ENCODE data around the gene SUPT3H. TPM values are rescaled to one million over a fixed set of nuclear protein-coding genes. Genes with fewer than 3 reads are reported as not detected.

The SUPT3H gene
- total and polyA plus RNA-seq, 12 donors, result 10.0 to 56.2 (median 16.6) TPM

DNA sequence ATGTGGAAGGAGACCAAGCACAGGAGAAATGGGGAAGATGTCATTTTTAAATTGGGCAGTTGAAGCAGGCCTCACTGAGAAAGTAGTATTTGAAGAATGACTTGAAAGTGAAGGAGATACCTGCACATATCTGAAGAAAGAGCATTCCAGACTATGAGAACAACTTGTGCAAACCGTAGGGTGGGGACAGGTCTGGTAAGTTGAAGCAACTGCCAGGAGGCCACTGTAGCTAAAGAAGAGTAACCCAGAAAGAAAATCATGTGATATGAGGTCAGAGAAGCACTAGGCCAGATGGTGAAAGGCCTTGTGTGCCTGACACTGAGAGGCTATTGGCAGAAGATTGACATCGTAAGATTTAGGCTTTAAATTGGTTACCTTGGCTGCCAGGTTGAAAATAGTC, 4.7 kb upstream of the SUPT3H start:
- H3K27ac ChIP-seq, result no peak overlapping the region
- TF ChIP-seq, protein P1, sequence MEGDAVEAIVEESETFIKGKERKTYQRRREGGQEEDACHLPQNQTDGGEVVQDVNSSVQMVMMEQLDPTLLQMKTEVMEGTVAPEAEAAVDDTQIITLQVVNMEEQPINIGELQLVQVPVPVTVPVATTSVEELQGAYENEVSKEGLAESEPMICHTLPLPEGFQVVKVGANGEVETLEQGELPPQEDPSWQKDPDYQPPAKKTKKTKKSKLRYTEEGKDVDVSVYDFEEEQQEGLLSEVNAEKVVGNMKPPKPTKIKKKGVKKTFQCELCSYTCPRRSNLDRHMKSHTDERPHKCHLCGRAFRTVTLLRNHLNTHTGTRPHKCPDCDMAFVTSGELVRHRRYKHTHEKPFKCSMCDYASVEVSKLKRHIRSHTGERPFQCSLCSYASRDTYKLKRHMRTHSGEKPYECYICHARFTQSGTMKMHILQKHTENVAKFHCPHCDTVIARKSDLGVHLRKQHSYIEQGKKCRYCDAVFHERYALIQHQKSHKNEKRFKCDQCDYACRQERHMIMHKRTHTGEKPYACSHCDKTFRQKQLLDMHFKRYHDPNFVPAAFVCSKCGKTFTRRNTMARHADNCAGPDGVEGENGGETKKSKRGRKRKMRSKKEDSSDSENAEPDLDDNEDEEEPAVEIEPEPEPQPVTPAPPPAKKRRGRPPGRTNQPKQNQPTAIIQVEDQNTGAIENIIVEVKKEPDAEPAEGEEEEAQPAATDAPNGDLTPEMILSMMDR (IDR thresholded peaks at IDR 0.05), result no peak
- TF ChIP-seq POLR2A (IDR thresholded peaks at IDR 0.05), result no peak
- intact Hi-C loops (cut with DNase I), result no loop called here
- peaks cover 0 to 8% of the 10 kb centered on the region in 2 donors for H3K4me1 ChIP-seq (replicated peaks in 1 of 2)
- DNase-seq, result no peak
- no peaks in the 10 kb centered on the region for H3K27me3 ChIP-seq
- no peaks in the 10 kb centered on the region for H3K9me3 ChIP-seq (replicated peaks in 1 of 3)
- H3K36me3 ChIP-seq (replicated peaks in 1 of 2), result no peaks in the 10 kb centered on the region
- no peak overlapping the region for H3K4me3 ChIP-seq
- 85 to 94% (median 88%) methylated on average over 2 of the region's 2 CpGs for WGBS, 4 donors

DNA sequence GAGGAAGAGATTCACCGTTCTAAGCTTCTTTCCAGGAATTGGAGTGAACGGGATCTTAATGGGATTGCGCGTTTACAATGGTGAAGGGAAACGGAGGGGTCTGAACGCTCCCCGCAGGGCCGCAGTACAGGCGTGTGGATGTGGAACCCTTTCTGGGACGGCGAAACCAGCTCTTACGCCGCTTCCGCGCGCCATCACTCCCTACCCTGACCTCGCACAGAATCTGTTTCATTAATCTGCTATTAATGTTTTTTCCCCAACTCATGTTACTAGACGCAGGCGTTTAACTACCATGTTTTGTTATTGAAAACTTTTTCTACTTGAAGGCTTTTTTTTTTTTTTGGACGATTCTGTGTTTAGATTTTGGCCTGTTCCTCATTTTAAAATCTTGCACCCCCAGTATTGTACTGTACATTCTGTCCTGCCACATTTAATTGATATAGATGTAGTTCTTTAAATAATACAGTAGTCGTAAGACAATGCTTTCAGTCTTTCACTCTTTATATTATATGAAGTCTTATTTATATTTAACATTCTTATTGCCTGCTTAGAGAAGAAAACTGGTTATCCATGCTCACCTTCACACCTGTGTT, 696 bp upstream of the SUPT3H start:
- intact Hi-C loops (cut with DNase I), result no loop called here
- TF ChIP-seq POLR2A (IDR thresholded peaks at IDR 0.05), result no peak
- TF ChIP-seq, protein P1 (IDR thresholded peaks at IDR 0.05), result no peak
- Histone ChIP-seq H3K36me3 (replicated peaks in 1 of 2) (no peaks in the 10 kb centered on the region), H3K27me3 (no peaks in the 10 kb centered on the region), H3K4me1 (replicated peaks in 1 of 2) (peaks cover 0 to 24% of the 10 kb centered on the region in 2 donors), H3K4me3 (peak overlapping the region in 3 of 4 donors; percentile 44 to 71 (median 57)), H3K27ac (peak overlapping the region; percentile 91 to 98 (median 96)), H3K9me3 (replicated peaks in 1 of 3) (no peaks in the 10 kb centered on the region)
- peak in 2 of 7 donors; percentile 50 to 61 for DNase-seq
- WGBS, 4 donors, result 1 to 2% (median 1%) methylated on average over 16 to 21 of the region's 21 CpGs

DNA sequence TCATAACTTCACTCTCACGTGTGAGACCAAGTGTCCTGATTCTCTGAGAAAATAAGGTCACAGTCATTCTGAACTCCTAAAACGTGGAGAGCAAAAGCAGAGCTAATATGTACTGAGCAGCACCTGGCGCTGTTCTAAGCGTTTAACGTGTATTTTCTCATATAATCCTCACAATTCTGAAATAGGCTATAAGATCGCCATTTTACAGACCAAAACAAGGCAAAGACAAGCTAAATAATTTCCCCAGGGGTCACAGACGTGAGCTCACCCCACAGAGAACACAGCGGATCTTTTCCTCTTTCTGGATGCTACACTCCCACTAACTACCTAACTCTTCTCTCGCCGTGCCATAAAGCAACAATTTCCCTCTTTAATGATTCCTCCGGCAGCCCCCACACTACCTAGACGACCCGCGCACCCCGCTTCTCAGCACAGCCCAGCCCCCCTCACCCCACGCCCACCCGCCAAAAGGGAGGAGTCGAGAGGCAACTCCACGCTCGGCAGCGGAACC, 636 bp downstream of the SUPT3H start:
- no peaks in the 10 kb centered on the region for H3K36me3 ChIP-seq (replicated peaks in 1 of 2)
- H3K4me3 ChIP-seq, result peak overlapping the region; percentile 44 to 71 (median 58)
- 0 to 2% (median 1%) methylated on average over 11 to 21 of the region's 21 CpGs for WGBS, 4 donors
- H3K27ac ChIP-seq, result peak overlapping the region; percentile 91 to 98 (median 96)
- no peaks in the 10 kb centered on the region for H3K27me3 ChIP-seq
- H3K4me1 ChIP-seq (replicated peaks in 1 of 2), result peaks cover 0 to 24% of the 10 kb centered on the region in 2 donors
- TF ChIP-seq, protein P1 (IDR thresholded peaks at IDR 0.05), result no peak
- TF ChIP-seq POLR2A (IDR thresholded peaks at IDR 0.05), result no peak
- intact Hi-C loops (cut with DNase I), result no loop called here
- H3K9me3 ChIP-seq (replicated peaks in 1 of 3), result no peaks in the 10 kb centered on the region
- DNase-seq, result peak in 2 of 7 donors; percentile 18

DNA sequence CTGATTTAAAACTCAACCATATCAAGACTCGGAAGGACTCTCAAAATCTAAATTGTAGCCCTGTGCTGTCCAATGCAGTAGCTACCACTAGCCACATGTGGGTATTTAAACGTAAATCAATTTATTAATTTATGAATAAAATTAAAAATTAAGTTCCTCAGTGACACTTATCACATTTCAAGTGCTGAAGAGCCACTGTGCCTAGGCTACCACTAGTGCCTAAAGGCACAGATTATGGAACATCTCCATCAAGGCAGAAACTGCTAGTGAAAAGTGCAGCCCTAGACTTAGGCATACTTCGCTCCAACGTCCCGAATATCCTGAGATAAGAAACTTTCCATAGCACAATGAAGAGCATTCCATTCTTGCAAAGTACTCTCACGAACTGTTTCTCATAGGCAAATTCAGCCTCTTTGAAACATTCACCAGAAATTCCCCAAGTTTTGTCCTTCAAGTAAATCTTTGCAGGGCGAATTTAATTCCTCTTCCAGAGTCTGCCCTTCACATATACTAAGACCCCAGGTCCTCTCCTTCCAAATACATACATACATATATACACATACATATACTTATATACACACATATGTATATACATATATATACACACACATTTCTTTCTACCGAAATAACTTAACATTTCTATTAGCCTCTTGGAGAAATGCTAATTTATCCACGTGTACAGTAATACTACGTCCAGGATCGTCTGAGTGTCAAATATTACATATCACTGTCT, 1.3 kb downstream of the SUPT3H start:
- peaks cover 0 to 27% of the 10 kb centered on the region in 2 donors for H3K4me1 ChIP-seq (replicated peaks in 1 of 2)
- intact Hi-C loops (cut with DNase I), result no loop called here
- H3K27ac ChIP-seq, result peak overlapping the region; percentile 91 to 98 (median 96)
- H3K27me3 ChIP-seq, result no peaks in the 10 kb centered on the region
- no peaks in the 10 kb centered on the region for H3K36me3 ChIP-seq (replicated peaks in 1 of 2)
- TF ChIP-seq POLR2A (IDR thresholded peaks at IDR 0.05), result no peak
- TF ChIP-seq, protein P1 (IDR thresholded peaks at IDR 0.05), result peak in 1 of 6 experiments; percentile 16
- peak in 1 of 7 donors; percentile 5 for DNase-seq
- H3K4me3 ChIP-seq, result peak overlapping the region in 2 of 4 donors; percentile 44 to 57
- 14 to 24% (median 22%) methylated on average over 11 of the region's 11 CpGs for WGBS, 4 donors
- H3K9me3 ChIP-seq (replicated peaks in 1 of 3), result no peaks in the 10 kb centered on the region
